ENCODE measurements around the gene ZBTB8B. TPM values are rescaled to one million over a fixed set of nuclear protein-coding genes. Genes with fewer than 3 reads are reported as not detected.
A peak's percentile ranks its signal among the peaks of the same experiment; 100 is the strongest.

ZBTB8B gene
- polyA plus RNA-seq, 1 experiment = not detected

- ChIA-PET POLR2A (interaction anchor here (0.6 kb wide), 1 partner anchor 180 kb away, joined by 4 read pairs; no protein-coding TSS in a partner anchor), CTCF (interaction anchor here (0.8 kb wide), 2 partner anchors 56 to 63 kb away, joined by 3 read pairs; no protein-coding TSS in a partner anchor)
- H3K4me3 ChIP-seq (ENCODE audit: low read depth, low read length) = peak overlapping the region; percentile 53
- no peak for DNase-seq (ENCODE audit: low read depth, low spot score)
- no peak for TF ChIP-seq CTCF (IDR thresholded peaks at IDR 0.05; ENCODE audit: low read depth, low read length)
- H3K9me3 ChIP-seq (ENCODE audit: control insufficient read depth, insufficient read depth, low read length) = peaks cover 6% of the 10 kb centered on the region
- H3K27ac ChIP-seq (ENCODE audit: low read depth, low read length) = no peak overlapping the region
- peaks cover 55% of the 10 kb centered on the region for H3K27me3 ChIP-seq (ENCODE audit: control insufficient read depth, insufficient read depth, low read length)
Measured at GRCh38 chr1:32464191-32464715, 619 bp upstream of the ZBTB8B start.

GRCh38 chr1:32465578-32465933 is 684 bp downstream of the ZBTB8B start:
- no peaks in the 10 kb centered on the region; the same call in 1 of the 2 replicates for H3K9me3 ChIP-seq (ENCODE audit: control insufficient read depth, insufficient read depth, low read length)
- peaks cover 57% of the 10 kb centered on the region for H3K27me3 ChIP-seq (ENCODE audit: control insufficient read depth, insufficient read depth, low read length)
- CTCF ChIA-PET = no interaction called here
- no peak for TF ChIP-seq CTCF (IDR thresholded peaks at IDR 0.05; ENCODE audit: low read depth, low read length)
- POLR2A ChIA-PET = no interaction called here
- H3K27ac ChIP-seq (ENCODE audit: low read depth, low read length) = no peak overlapping the region
- H3K4me3 ChIP-seq (ENCODE audit: low read depth, low read length) = no peak overlapping the region
- DNase-seq (ENCODE audit: low read depth, low spot score) = no peak

- CTCF ChIA-PET = no interaction called here
- no peak for DNase-seq (ENCODE audit: low read depth, low spot score)
- POLR2A ChIA-PET = no interaction called here
- H3K27me3 ChIP-seq (ENCODE audit: control insufficient read depth, insufficient read depth, low read length) = peaks cover 59% of the 10 kb centered on the region
- no peak for TF ChIP-seq CTCF (IDR thresholded peaks at IDR 0.05; ENCODE audit: low read depth, low read length)
- H3K4me3 ChIP-seq (ENCODE audit: low read depth, low read length) = no peak overlapping the region
- H3K27ac ChIP-seq (ENCODE audit: low read depth, low read length) = no peak overlapping the region
- peaks cover 6% of the 10 kb centered on the region; the same call in 1 of the 2 replicates for H3K9me3 ChIP-seq (ENCODE audit: control insufficient read depth, insufficient read depth, low read length)
Measured at GRCh38 chr1:32466761-32467160, 1.9 kb downstream of the ZBTB8B start.

GRCh38 chr1:32468791-32469190 is 3.9 kb downstream of the ZBTB8B start:
- no peak for DNase-seq (ENCODE audit: low read depth, low spot score)
- ChIA-PET CTCF (interaction anchor here (0.6 to 2.2 kb wide), 3 partner anchors 52 to 380 kb away, joined by 3 to 9 read pairs (median 5); no protein-coding TSS in a partner anchor), POLR2A (no interaction called here)
- H3K4me3 ChIP-seq (ENCODE audit: low read depth, low read length) = no peak overlapping the region
- TF ChIP-seq CTCF (IDR thresholded peaks at IDR 0.05; ENCODE audit: low read depth, low read length) = no peak
- peaks cover 53% of the 10 kb centered on the region for H3K27me3 ChIP-seq (ENCODE audit: control insufficient read depth, insufficient read depth, low read length)
- no peak overlapping the region for H3K27ac ChIP-seq (ENCODE audit: low read depth, low read length)
- H3K9me3 ChIP-seq (ENCODE audit: control insufficient read depth, insufficient read depth, low read length) = peaks cover 6% of the 10 kb centered on the region; the same call in 1 of the 2 replicates

GRCh38 chr1:32470431-32470830 is 5.6 kb downstream of the ZBTB8B start:
- H3K9me3 ChIP-seq (ENCODE audit: control insufficient read depth, insufficient read depth, low read length) = peaks cover 6% of the 10 kb centered on the region; the same call in 1 of the 2 replicates
- DNase-seq (ENCODE audit: low read depth, low spot score) = no peak
- ChIA-PET CTCF (interaction anchor here (0.6 kb wide), 1 partner anchor 41 kb away, joined by 3 read pairs; no protein-coding TSS in a partner anchor), POLR2A (interaction anchor here (0.6 to 0.7 kb wide), 3 partner anchors 55 to 423 kb away, joined by 4 to 10 read pairs (median 6); no protein-coding TSS in a partner anchor)
- no peak for TF ChIP-seq CTCF (IDR thresholded peaks at IDR 0.05; ENCODE audit: low read depth, low read length)
- no peak overlapping the region for H3K4me3 ChIP-seq (ENCODE audit: low read depth, low read length)
- no peak overlapping the region for H3K27ac ChIP-seq (ENCODE audit: low read depth, low read length)
- peaks cover 44% of the 10 kb centered on the region for H3K27me3 ChIP-seq (ENCODE audit: control insufficient read depth, insufficient read depth, low read length)

All from AG04450 (cell line).